GM12878 (cell line): ENCODE results near the gene NKTR. TPM values are rescaled to one million over a fixed set of nuclear protein-coding genes. Genes with fewer than 3 reads are reported as not detected.
A peak's percentile ranks its signal among the peaks of the same experiment; 100 is the strongest.

Source experiments
- ATAC-seq: fragments of 200-7000 bp; cut with Tn5 transposase; 3 replicates; pipeline ENCODE4 v1.9.1; 2020; ENCODE audit warnings: mild to moderate bottlenecking, moderate library complexity
- BruUV-seq: library from RNA; stranded (reverse); fragments of 400-500 nt; replicated peaks from 2 replicates; lab custom pipeline; 2021; lab: Mats Ljungman, UMichigan
- CTCF ChIA-PET: fragments of 300-600 bp; sonication (Branson Sonifier 250); formaldehyde crosslinking; extraction: SDS; loops from one replicate; lab custom pipeline; 2021; ENCODE audit warnings: inconsistent platforms; lab: Yijun Ruan, JAX
- POLR2A ChIA-PET: fragments of 350-600 bp; formaldehyde crosslinking; extraction: SDS; loops from one replicate; lab custom pipeline; 2021; ENCODE audit warnings: inconsistent platforms; lab: Charles Lee
- RAD21 ChIA-PET: fragments of 300-600 bp; sonication (Branson Sonifier 250); formaldehyde crosslinking; loops from one replicate; lab custom pipeline; 2023; ENCODE audit warnings: antibody characterized with exemption; ENCODE audit not compliant: unreplicated experiment; lab: Charles Lee
- SMC1A ChIA-PET: fragments of 300-600 bp; sonication (Branson Sonifier 250); formaldehyde crosslinking; loops from one replicate; lab custom pipeline; 2023; ENCODE audit not compliant: unreplicated experiment, uncharacterized antibody; lab: Charles Lee
- DNase-seq: peaks from one replicate; pipeline ENCODE4 v3.0.0-alpha.2; 2011; ENCODE audit warnings: low read depth, low spot score
- FAIRE-seq: peaks from 3 replicates; lab custom pipeline; 2011; peaks lifted over from hg19 to GRCh38; lab: Jason Lieb, UNC
- H2AFZ ChIP-seq: 2 replicates; pipeline ENCODE4 v1.6.0; 2011; ENCODE audit warnings: low read depth, low read length, control low read depth; ENCODE audit not compliant: control insufficient read depth
- H3K27ac ChIP-seq: 2 replicates; pipeline ENCODE4 v1.5.1; 2011; ENCODE audit warnings: control low read depth; ENCODE audit not compliant: control insufficient read depth, insufficient read depth
- H3K27me3 ChIP-seq, 2 experiments: replicated peaks in 1 of 2; 2 replicates each; pipeline versions ENCODE4 v1.6.0 to v1.6.1; 2011; ENCODE audit warnings: low read length in 1 of 2; ENCODE audit not compliant: control insufficient read depth in 2 of 2, insufficient read depth in 2 of 2
- H3K36me3 ChIP-seq, 2 experiments: 2 replicates each; pipeline ENCODE4 v1.5.1; 2011; ENCODE audit warnings: low read length in 1 of 2; ENCODE audit not compliant: control insufficient read depth in 2 of 2, insufficient read depth in 2 of 2
- H3K4me1 ChIP-seq: 2 replicates; pipeline ENCODE4 v1.6.1; 2011; ENCODE audit warnings: mild to moderate bottlenecking, low read length, moderate library complexity, mixed read lengths; ENCODE audit not compliant: control insufficient read depth, insufficient read depth
- H3K4me2 ChIP-seq: 2 replicates; pipeline ENCODE4 v1.6.0; 2011; ENCODE audit warnings: control low read depth; ENCODE audit not compliant: control insufficient read depth, insufficient read depth
- H3K4me3 ChIP-seq: fragments of 200-600 bp; sonication (generic); 2 replicates; pipeline ENCODE4 v1.5.1; 2016
- H3K79me2 ChIP-seq: 2 replicates; pipeline ENCODE4 v1.6.0; 2011; ENCODE audit warnings: low read length; ENCODE audit not compliant: control insufficient read depth, insufficient read depth
- H3K9ac ChIP-seq: 2 replicates; pipeline ENCODE4 v1.8.0; 2011; ENCODE audit warnings: low read length, control low read depth, mixed read lengths; ENCODE audit not compliant: control insufficient read depth, insufficient read depth
- H3K9me3 ChIP-seq: replicated peaks from 3 replicates; pipeline ENCODE4 v1.5.1; 2011; ENCODE audit warnings: mild to moderate bottlenecking, low read length; ENCODE audit not compliant: control insufficient read depth, insufficient read depth
- H4K20me1 ChIP-seq: 2 replicates; pipeline ENCODE4 v1.6.0; 2011; ENCODE audit not compliant: control insufficient read depth, insufficient read depth
- CBFB ChIP-seq: IDR thresholded peaks from 2 replicates; pipeline ENCODE4 v1.6.1; 2016; ENCODE audit warnings: antibody characterized with exemption, low read depth
- CREM ChIP-seq: IDR thresholded peaks from 2 replicates; pipeline ENCODE4 v1.6.1; 2014; ENCODE audit warnings: antibody characterized with exemption, low read depth
- ELK1 ChIP-seq: IDR thresholded peaks from 2 replicates; pipeline ENCODE4 v1.6.1; 2012; ENCODE audit warnings: low read depth, low read length, improper control_type of control experiment
- HDAC6 ChIP-seq: fragments of 200-600 bp; sonication (generic); IDR thresholded peaks from one replicate; pipeline ENCODE4 v1.8.0; 2017; ENCODE audit warnings: antibody characterized with exemption; ENCODE audit not compliant: unreplicated experiment
- MEF2B ChIP-seq: fragments of 450-650 bp; IDR thresholded peaks from 2 replicates; pipeline ENCODE4 v1.6.1; 2018; ENCODE audit warnings: mild to moderate bottlenecking, moderate library complexity; ENCODE audit not compliant: partially characterized antibody, poor library complexity, severe bottlenecking
- NBN ChIP-seq: fragments of 450-650 bp; IDR thresholded peaks from 2 replicates; pipeline ENCODE4 v1.6.1; 2016
- SIN3A ChIP-seq: IDR thresholded peaks from 2 replicates; pipeline ENCODE4 v1.6.1; 2012; ENCODE audit warnings: low read depth, low read length, improper control_type of control experiment
- SRF ChIP-seq, 2 experiments: IDR thresholded peaks; 2 replicates each; pipeline ENCODE4 v1.6.1; 2011; ENCODE audit warnings: low read depth in 2 of 2, low read length in 2 of 2, mild to moderate bottlenecking in 1 of 2, moderate library complexity in 1 of 2
- SUZ12 ChIP-seq: fragments of 200-600 bp; sonication (generic); IDR thresholded peaks from one replicate; pipeline ENCODE4 v1.6.1; 2018; ENCODE audit warnings: antibody characterized with exemption, mild to moderate bottlenecking; ENCODE audit not compliant: unreplicated experiment
- TARDBP ChIP-seq: IDR thresholded peaks from 2 replicates; pipeline ENCODE4 v1.6.1; 2016; ENCODE audit warnings: borderline replicate concordance
- USF2 ChIP-seq: IDR thresholded peaks from 2 replicates; pipeline ENCODE4 v1.6.1; 2011; ENCODE audit warnings: low read depth, low read length, improper control_type of control experiment, borderline replicate concordance
- ZSCAN29 ChIP-seq: fragments of 450-650 bp; IDR thresholded peaks from 2 replicates; pipeline ENCODE4 v1.6.1; 2017; ENCODE audit warnings: mild to moderate bottlenecking, moderate library complexity
- WGBS: methylation state at CpG from one replicate; pipeline ENCODE4 v1.1.6; 2016; ENCODE audit warnings: low lambda C conversion rate; ENCODE audit not compliant: insufficient replicate concordance, insufficient coverage; ENCODE audit errors: missing lambda C conversion rate; 5-methylcytosine and 5-hydroxymethylcytosine counted together
- in situ Hi-C: fragments of 300-500 bp; cut with MboI; formaldehyde crosslinking; loops from 9 replicates; pipeline ENCODE4 v1.14.3; 2018; ENCODE audit warnings: mixed read lengths
- intact Hi-C: fragments of 100-400 bp; cut with micrococcal nuclease; formaldehyde crosslinking; loops from one replicate; pipeline ENCODE4 v1.14.2; 2022; ENCODE audit not compliant: unreplicated experiment
- polyA plus RNA-seq, 11 experiments: library from polyadenylated mRNA; depleted of rRNA in 4 of 11; unstranded in 6 of 11; stranded (reverse) in 5 of 11; fragments of >200 nt; fragmentation: Nextera tagmentation in 4 of 11; fragmentation: Illumina TruSeq in 1 of 11; extraction: Ambion mirVana in 4 of 11; extraction: Trizol in 1 of 11; gene quantifications; 1 replicate in 1 of 11; 2 replicates in 10 of 11; pipeline versions ENCODE4 v1.2.1 to v1.2.3, GENCODE V29; 2011 to 2016; ENCODE audit warnings: inconsistent platforms in 2 of 11, missing spikeins in 2 of 11, low read depth in 1 of 11
- total RNA-seq, 4 experiments: library from RNA; depleted of rRNA in 3 of 4; stranded (reverse); fragments of >200 nt in 3 of 4; fragmentation: Illumina TruSeq in 1 of 4; extraction: Trizol in 1 of 4; gene quantifications; 2 replicates each; pipeline versions ENCODE4 v1.2.1 to v1.2.3, GENCODE V29; 2013 to 2021

NKTR gene
- total and polyA plus RNA-seq, 10 of the 15 experiments (the other 5 are each of a cell fraction or from before 2014, with no cell fraction given), result 15.3 to 91.9 (median 55.3) TPM

DNA sequence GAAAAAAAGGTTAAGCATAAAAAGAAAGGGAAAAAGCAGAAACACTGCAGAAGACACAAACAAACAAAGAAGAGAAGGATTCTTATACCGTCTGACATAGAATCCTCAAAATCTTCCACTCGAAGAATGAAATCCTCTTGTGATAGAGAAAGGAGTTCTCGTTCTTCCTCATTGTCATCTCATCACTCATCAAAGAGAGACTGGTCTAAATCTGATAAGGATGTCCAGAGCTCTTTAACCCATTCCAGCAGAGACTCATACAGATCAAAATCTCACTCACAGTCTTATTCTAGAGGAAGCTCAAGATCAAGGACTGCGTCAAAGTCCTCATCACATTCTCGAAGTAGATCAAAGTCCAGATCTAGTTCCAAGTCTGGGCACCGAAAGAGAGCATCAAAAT is 36.5 kb downstream of the NKTR start:
- Histone ChIP-seq H4K20me1 (0 out of 2 replicates have a peak, but pooled peaks cover 2% of the 10 kb centered on the region), H3K4me2 (no peak overlapping the region), H3K27ac (peak overlapping the region; percentile 6; the same call in 1 of the 2 replicates), H3K4me3 (no peak overlapping the region), H3K9ac (no peak overlapping the region), H2AFZ (no peak overlapping the region), H3K36me3 (peaks cover 13 to 48% of the 10 kb centered on the region in 2 experiments), H3K4me1 (peaks cover 17% of the 10 kb centered on the region), H3K27me3 (no peaks in the 10 kb centered on the region), H3K79me2 (peaks cover 8% of the 10 kb centered on the region), H3K9me3 (no peaks in the 10 kb centered on the region)
- ChIA-PET POLR2A (no interaction called here), RAD21 (interaction anchor here (1.2 to 2.0 kb wide), 2 partner anchors 40 to 65 kb away, joined by 3 to 5 read pairs; no protein-coding TSS in a partner anchor), SMC1A (interaction anchor here (1.2 to 1.7 kb wide), 7 partner anchors 11 to 104 kb away, joined by 3 to 8 read pairs (median 5); no protein-coding TSS in a partner anchor), CTCF (interaction anchor here (0.7 to 2.2 kb wide), 9 partner anchors 10 to 202 kb away, joined by 3 to 9 read pairs (median 5); partner anchors contain the start of gene SEC22C)
- ATAC-seq (no peak), DNase-seq (no peak), FAIRE-seq (no peak)
- no TSS peak for BruUV-seq
- in situ Hi-C loops, result no loop called here
- TF ChIP-seq HDAC6 (no peak), SIN3A (no peak), SUZ12 (no peak), ELK1 (no peak), CREM (no peak), TARDBP (no peak), NBN (no peak), CBFB (no peak), MEF2B (no peak), USF2 (no peak), ZSCAN29 (no peak), SRF (IDR thresholded peaks at IDR 0.05; ENCODE audit: low read depth in 2 of 2, low read length in 2 of 2) (no peak)
- WGBS, result 97% methylated on average over 6 of the region's 6 CpGs
- intact Hi-C loops, result no loop called here
